Non-pigmented ciliary epithelial cell (primary cell): ENCODE measurements around the gene ARHGEF26.

Experiments
- DNase-seq: peaks from one replicate; pipeline ENCODE4 v3.0.0-alpha.2; 2010; ENCODE audit warnings: low read depth

Gene ARHGEF26

DNA sequence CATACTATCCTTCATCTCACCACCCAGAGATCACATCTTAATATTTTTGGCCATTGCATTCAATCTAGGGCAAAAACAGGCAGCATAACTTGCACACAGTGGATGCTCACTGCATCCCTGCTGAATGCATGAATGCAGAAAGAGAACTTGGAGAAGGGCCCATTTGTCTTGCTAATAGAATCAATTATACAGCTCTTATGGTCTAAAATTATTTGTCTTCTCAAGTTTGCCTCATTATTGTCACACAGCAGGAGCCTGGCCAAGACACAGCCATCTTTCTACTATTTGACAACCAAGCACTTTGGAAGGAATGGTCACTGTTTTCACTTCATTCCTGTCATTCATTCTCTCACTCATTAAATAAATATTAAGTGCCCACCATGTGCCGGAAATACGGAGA, 1.2 kb upstream of the ARHGEF26 start:
- no peak for DNase-seq

DNA sequence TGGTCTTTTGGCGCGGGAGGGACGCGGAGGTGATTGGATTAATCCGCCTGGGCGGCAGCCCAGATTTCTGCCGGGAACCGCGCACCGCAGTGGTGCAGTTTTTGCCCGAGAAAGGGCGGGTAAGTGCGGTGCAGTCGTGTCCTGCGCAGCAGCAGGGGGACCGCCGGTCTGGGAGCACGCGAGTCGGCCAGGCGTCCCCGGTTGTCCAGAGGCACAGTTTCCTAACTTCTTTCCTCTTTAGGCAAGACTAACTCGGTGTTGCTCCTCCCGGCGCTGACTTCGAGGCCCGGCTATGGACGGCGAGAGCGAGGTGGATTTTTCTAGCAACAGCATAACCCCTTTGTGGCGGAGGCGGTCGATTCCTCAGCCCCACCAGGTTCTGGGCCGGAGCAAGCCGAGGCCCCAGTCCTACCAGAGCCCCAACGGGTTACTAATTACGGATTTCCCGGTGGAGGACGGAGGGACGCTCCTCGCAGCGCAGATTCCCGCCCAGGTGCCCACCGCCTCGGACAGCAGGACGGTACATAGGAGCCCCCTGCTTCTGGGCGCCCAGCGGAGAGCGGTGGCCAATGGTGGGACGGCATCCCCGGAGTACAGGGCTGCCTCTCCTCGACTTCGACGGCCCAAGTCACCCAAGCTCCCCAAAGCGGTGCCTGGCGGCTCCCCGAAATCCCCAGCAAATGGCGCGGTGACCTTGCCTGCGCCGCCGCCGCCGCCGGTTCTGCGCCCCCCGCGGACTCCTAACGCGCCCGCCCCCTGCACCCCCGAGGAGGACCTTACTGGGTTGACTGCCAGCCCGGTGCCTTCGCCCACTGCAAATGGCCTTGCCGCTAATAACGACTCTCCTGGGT, 736 bp downstream of the ARHGEF26 start:
- DNase-seq, result no peak

DNA sequence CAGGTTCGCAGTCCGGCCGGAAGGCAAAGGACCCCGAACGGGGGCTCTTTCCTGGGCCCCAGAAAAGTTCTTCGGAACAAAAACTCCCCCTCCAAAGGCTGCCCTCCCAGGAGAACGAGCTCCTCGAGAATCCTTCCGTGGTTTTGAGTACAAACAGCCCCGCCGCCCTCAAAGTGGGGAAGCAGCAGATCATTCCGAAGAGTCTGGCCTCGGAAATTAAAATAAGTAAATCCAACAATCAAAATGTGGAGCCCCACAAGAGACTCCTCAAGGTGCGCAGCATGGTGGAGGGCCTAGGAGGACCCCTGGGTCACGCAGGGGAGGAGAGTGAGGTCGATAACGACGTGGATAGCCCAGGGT, 1.3 kb downstream of the ARHGEF26 start:
- DNase-seq, result no peak

DNA sequence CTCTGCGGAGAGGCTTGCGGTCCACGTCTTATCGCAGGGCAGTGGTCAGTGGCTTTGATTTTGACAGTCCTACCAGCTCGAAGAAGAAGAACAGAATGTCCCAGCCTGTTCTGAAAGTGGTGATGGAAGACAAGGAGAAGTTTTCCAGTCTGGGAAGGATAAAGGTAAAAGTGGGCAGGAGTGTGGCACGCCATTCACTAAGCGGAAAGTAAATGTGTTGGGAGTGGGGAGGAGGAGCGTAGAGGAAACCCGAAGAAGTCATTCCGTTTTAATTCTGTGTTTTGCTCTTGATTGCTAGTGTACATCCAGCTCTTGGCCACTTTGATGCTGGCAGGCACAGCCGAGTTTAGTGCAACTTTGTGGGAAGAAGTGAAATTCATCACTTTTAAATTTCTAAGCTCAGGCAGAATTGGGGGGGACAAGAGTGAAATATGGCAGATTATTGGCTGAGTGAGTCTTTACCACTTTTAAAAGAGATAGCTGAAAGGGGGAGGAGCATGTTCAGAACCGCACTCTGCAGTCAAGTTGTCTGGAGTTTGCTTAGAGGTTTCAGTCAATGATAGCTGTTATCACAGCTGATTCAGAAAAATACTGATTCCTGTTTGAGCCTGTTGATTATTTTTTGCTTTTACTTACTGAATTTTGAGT, 1.8 kb downstream of the ARHGEF26 start:
- DNase-seq, result no peak

DNA sequence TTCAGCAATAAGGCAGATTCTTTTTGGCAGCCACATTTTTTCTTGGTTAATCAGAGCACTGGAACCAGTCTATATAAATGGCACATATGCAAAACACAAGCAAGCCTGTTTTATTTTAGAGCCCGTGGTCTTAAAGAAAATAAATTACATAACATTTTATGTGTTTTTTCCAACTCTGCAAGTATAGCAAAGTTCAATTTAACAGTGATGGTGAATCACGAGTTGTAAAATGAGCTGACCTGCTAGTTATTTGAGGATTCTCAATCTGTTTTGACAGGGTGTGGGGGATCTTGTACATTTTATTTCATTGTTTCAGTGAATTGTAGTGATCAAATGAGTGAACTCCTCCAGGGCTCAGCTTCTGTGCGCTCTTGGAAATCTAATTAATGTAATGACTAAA, 2.7 kb downstream of the ARHGEF26 start:
- DNase-seq, result no peak

DNA sequence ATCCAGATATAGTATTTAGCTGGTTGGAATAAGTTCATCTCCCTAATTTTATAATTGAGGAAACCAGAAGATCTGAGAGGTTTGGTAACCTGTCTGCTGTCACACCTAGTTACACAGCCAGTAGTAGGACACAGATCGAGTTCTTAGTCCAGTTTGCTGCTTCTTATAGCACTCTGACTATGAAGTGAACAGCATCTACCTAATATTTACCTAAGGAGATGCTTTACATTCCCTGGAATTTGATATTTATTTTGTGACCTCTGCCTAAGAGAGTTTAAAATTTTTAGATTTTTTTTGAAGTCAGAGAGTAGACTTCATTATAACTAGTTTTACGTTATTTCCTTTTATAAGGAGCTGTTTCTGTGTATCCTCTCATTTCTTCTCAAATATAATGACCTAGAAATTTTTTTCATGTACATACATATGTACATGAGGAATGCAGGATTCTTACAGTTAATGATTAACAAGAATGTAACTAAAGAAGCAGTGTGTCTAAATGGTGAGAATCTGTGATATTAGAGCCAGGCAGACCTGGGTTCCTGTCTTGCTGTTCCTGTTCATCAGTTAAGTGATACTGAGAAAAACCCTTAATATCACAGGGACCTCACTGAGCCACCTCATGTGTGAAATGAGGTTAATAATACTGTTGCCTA, 4.3 kb downstream of the ARHGEF26 start:
- DNase-seq, result no peak

DNA sequence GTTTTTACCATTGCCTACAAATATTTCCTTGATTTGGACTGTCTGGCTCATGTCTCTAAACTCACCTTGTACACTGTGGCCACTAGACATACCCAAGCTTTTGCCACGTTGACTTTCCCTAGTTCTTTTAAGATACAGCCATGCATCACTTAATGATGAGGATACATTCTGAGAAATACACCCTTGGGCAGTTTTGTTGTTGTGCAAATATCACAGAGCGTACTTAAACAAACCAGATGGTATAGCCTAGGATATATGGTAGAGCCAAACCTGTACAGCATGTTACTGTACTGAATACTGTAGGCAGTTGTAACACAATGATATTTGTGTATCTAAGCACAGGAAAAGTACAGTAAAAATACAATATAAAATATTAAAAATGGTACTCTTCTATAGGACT, 5.5 kb downstream of the ARHGEF26 start:
- DNase-seq, result no peak

DNA sequence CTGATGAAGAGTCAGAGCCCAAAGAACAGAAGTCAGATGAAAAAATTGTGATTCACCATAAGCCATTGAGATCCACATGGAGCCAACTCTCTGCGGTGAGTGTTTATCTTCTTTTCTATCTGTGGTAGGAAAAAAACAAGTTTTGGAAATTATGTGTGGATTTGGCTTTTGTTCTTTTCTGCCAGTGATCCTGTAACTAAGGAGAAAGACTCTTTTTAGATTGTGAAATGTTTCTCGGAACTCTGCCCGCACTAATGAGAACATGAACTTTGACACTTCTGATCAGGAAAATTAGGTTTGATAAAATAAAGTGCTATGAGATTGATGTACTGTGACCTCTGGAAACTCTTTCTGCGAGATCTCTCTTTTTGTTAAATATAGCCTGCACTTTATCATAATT, 8.4 kb downstream of the ARHGEF26 start:
- no peak for DNase-seq

DNA sequence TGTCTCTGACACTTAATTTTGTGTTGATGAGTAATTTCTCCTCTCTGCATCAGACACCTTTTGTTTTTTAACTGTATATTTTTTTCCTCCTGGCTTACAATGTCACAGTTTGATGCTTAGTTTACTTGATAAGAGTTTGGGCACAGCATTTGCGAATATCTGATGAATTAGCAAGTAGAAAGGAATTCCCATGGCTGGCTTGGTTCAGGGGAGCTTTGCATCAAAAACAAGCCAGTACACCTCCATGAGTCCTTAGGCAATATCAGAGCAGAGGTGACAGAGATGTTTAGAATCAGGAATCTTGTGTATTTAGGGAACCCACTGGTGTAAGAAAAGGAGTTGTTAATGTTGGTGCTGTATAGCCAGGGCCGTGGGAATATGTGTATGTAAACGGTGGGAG, 9.3 kb downstream of the ARHGEF26 start:
- DNase-seq, result no peak

DNA sequence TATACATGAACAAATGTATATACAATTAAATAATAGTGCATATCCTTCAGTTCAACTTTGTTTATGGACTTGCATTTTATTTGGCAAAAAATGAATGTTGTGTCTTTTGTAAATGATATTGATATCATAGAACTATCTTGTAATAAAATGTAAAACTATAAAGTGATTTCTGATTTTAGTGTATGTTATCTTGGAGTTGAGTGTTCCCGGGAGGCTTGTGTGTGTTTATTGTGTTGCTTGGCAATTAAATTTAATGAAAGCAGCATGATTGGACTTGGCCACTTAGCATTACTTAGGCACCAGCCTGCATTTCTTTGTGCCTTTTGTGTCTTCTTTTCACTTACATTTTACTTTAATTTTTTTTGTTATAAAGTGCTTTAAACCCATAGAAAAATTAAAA, 10.6 kb downstream of the ARHGEF26 start:
- DNase-seq, result no peak

DNA sequence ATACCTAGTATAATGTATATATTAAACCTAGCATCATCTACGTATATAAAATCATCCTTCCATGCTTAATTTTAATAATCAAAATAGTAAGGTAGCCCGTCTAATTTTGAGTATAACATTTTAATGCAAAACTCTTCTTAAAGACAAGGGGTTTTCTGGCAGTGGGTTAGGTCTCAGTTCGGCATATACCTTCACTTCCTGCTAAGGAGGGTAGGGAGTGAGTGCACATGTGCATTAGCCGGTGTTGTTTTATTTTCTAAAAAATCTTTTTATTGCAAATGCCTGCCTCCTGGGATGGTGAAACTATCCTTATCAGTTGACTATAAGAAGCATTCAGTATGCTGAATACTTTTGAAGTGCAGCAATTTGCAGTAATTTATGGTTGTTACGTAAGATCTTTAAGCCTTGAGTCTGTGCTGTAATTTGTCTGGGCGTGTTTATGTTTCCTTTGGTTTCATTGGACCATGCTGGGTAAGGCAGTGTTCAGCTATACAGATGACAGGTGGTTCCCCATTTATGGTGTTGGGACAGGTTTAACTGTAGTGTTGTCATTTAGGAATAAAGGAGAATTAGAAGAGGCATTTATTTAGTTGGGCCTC, 11.7 kb downstream of the ARHGEF26 start:
- no peak for DNase-seq

DNA sequence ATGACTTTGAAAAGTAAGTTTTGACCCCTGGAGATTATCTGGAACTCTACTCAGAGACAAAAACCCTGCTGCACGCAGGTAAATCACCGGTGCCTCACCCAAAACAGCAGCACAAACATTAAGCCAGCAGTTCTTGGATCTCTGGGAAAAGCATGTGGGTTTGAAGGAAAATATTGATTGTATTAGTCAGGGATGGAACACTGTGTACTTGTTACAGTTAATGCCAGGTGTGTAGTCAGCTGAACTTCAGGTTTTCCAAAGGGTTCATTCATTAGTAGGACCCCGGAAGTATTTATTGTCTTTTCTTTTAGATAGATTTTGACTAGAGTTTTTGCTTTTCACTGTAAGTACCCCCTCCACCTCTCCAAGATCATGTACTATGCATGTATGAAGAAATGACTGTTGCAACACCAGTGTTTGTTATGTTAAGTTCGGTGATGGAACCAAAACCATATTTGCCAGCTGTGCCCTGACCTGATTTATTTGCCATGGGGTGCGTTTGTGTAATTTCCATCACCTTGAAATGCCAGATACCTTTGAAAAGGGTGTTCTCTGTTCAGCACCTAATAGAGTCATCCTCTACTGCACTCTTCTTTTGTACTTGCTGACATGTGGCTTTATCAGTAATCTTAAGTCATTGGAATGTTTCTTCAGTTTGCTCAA, 14.5 kb downstream of the ARHGEF26 start:
- DNase-seq, result no peak

DNA sequence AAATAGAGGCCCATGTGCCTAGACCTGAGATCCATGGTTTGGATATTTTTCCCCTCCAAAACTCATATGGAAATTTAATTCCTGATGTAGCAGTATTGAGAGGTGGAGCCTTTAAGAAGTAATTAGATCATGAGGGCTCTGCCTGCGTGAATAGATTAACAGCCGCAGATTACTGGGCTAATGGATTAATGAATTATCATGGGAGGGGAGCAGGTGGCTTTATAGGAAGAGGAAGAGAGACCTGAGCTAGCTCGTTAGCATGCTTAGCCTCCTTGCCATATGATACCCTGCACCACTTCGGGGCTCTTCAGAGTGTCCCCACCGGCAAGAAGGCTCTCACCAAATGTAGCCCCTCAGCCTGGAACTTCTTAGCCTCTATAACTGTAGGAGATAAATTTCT, 15.8 kb downstream of the ARHGEF26 start:
- no peak for DNase-seq

DNA sequence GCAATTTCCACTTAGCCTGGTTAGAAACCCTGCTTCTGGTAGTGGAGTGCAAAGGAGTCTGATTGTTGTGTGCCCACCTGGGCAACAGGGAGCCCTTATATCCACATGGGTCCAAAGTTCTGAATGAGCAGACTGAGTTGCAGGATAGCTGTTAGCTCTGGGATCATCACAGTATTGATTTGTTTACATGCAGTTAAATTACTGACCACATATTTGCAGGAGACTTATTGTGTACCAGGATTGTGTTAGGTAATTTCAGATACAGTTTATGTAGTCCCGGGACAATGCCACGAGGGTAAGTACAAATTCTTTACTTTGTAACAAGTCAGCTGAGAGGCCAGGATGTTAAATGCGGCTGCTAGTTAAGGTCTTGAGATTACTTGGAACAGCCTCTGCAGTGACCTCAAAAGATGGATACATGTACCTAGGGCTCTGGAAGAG, 18.8 kb downstream of the ARHGEF26 start:
- DNase-seq, result no peak

DNA sequence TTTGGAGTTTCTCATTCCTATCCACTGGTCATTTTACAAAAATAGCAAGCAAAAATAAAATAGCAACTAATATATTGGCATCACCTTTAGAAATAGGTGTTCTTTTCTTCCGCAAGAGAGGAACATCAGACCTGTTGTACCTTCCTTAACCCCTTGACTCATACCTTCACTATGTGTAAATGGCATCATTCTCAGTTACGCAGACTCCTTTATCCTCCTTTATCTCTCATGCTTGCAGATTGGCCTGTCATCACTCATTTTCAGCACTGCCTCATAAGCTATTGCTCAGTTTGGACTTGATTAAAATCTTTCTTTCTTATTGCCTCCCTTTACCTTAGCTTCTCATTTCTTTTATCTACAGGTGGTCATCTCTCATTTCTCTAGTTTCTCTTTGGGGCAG, 21.4 kb downstream of the ARHGEF26 start:
- DNase-seq, result no peak

DNA sequence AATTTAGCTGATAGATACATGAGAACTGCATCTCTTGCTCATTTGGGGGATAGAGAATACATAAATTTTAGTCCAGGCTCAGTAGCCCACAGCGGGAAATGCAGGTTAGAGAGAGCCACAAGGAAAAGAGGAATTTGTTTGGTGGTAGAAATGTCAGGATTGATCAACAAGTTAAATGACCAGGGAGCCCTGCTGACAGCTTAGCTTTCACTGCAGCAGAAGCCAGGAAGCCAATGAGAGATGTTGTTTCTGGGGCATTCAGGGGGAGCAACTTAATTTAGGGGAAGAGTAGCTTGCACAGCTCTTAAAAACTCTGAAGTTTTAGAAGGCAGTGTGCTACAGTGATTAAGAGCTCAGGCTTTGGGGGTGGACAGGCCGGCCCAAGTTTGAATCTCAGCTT, 22.7 kb downstream of the ARHGEF26 start:
- no peak for DNase-seq

DNA sequence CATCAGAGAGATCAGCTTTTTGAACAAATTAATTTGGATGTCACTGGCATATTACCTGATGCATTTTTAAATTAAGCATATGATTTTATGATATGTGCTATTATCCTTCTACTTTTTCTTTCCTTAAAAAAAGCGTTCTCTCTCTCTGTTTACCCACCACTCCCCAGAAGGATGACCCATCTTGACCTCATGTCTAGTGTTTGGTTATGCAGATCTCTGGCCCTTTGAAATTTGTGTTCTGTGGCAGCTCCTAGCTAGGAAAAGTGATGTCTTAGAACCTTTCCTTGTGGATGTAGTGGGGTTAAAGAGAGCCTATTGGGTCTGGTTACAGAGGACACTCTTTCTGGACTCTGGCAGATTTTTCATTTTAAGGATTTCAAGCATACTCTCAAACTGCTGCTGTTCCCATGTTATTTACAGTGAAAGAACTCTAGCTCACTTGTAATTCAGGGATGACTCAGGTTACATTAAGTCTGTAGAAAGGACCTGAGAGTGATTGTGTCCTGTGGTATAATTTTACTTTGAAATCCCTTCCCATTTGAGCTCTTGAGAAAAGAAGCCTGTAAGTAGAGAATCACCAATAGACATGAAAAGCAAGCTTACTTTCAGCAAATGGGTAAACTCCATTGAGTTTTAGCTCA, 23.8 kb downstream of the ARHGEF26 start:
- DNase-seq, result no peak

DNA sequence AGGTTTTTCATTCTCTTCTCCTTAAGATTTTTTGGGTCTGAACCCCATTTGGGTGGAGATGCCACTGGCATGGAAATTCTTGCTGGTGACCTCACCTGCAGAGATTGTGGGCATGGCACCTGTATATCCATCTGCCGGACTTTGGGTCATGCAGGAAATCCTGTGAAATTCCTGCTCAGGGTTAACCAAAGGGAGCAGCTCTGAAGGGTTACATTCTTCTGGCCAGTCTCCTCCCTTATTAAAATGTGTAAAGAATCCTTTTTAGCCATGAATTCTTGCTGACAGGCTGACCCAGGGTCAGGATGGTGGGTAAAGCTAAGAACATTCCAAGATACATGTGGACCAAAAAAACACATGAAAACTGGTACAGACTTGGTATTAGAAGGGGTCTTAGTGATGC, 27.4 kb downstream of the ARHGEF26 start:
- DNase-seq, result no peak

DNA sequence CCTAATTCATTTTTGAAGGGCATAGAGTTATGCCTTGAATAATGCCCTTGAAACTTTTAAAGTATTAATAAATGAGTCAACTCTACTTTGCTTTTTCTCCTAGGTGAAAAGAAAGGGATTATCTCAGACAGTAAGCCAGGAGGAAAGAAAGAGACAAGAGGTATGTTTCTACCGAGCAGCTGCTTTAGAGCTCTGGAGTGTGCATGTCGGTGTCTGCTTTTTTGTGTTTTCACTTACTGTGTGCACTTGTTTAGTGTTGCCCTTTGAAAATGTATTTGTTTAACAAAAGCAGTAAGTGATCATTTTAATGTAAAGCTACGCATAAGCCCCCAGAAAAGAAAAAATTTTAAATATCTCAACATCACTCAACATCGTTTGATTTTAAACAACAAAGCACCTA, 28.1 kb downstream of the ARHGEF26 start:
- DNase-seq, result no peak

DNA sequence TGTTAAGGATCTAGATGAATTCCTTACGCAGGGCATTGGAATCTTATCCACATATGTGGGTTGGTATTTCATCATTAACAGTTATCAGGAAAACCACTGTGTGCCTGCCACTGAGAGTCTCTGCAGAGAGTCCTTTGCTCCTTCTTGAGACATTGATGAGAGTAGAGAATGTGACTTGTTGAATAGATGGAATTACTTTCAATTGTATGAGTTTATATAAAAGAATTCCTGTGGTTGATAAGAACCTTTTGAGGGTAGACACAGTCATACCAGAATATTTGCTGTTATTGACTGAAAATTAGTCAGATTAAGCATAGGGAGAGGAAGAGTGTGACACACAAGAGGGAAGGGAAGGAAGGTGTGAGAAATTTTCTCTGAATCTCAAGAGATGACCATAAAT, 30.8 kb downstream of the ARHGEF26 start:
- DNase-seq, result peak; percentile 68

DNA sequence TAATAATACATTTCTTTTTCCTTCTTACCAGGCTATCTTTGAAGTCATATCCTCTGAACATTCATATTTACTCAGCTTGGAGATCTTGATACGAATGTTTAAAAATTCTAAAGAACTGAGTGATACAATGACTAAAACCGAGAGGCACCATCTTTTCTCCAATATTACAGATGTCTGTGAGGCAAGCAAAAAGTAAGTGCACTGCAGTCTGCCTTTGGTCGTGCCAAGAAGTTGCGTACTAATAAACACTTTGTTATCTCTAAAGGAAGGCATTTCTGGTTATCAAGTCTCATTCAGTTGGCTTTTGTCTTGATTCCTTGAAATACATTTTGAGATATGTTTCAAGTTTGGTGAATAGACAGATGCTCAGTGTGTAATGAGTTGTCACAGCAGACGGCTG, 31.6 kb downstream of the ARHGEF26 start:
- no peak for DNase-seq

DNA sequence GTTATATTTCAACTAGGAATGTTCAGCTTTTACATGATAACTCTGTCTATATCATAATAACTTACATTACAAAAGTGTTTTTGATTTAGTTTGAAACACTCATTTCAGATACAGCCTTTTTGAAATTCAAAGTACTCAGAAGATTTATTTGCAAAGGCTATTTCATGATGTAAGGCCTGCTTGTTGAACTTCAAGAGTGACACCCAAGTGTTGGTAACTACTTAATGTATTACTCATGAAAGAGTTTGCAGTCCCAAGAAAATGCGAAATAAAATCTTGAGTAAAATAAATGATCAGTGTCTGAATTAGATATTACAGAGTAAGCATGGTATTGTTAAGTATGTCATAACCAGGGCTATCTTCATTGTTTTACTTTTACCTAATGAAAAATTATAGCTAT, 35.3 kb downstream of the ARHGEF26 start:
- no peak for DNase-seq
